Activated CD4-positive, CD25-positive, alpha-beta regulatory T cell treated with anti-CD3 and anti-CD28 coated beads, Interleukin-2, amount 50 U/mL, for 72 hours (primary cell): ENCODE data around the gene GAL3ST1.

Experiments
- DNase-seq: peaks from one replicate; pipeline ENCODE4 v3.0.0; 2021

The GAL3ST1 gene

GRCh38 chr22:30531651-30532608 lies 42.5 kb downstream of the GAL3ST1 start:
- DNase-seq: no peak

- DNase-seq: no peak
Observed at GRCh38 chr22:30526656-30527055, 47.8 kb downstream of the GAL3ST1 start.

GRCh38 chr22:30523646-30524489 lies 50.6 kb downstream of the GAL3ST1 start:
- no peak for DNase-seq

GRCh38 chr22:30521368-30522156 lies 52.9 kb downstream of the GAL3ST1 start:
- DNase-seq: no peak

- DNase-seq: no peak
Observed at GRCh38 chr22:30519842-30520425, 54.5 kb downstream of the GAL3ST1 start.

- DNase-seq: no peak
Observed at GRCh38 chr22:30516731-30517130, 57.7 kb downstream of the GAL3ST1 start.

GRCh38 chr22:30516273-30516672 lies 58.2 kb downstream of the GAL3ST1 start:
- no peak for DNase-seq

GRCh38 chr22:30514252-30514651 lies 60.2 kb downstream of the GAL3ST1 start:
- no peak for DNase-seq

- no peak for DNase-seq
Observed at GRCh38 chr22:30513462-30513861, 61.0 kb downstream of the GAL3ST1 start.

- no peak for DNase-seq
Observed at GRCh38 chr22:30511911-30512310, 62.6 kb downstream of the GAL3ST1 start.

- DNase-seq: no peak
Observed at GRCh38 chr22:30511109-30511508, 63.4 kb downstream of the GAL3ST1 start.

GRCh38 chr22:30508216-30508615 lies 66.2 kb downstream of the GAL3ST1 start:
- no peak for DNase-seq

GRCh38 chr22:30507670-30508069 lies 66.8 kb downstream of the GAL3ST1 start:
- DNase-seq: no peak

GRCh38 chr22:30506507-30506968 lies 67.9 kb downstream of the GAL3ST1 start:
- DNase-seq: no peak
